SHP77 (cell line): ENCODE measurements around the gene RAPGEF1.
"Not testable (repeated sequence)": the region's sequence is repeated elsewhere in the genome, so short reads cannot be mapped to it uniquely, and the experiment has no call there.

Experiments
- DNase-seq, 2 experiments: peaks; one replicate each; lab custom pipeline; 2025; lab: John Stamatoyannopoulos, UW

The RAPGEF1 gene

DNA sequence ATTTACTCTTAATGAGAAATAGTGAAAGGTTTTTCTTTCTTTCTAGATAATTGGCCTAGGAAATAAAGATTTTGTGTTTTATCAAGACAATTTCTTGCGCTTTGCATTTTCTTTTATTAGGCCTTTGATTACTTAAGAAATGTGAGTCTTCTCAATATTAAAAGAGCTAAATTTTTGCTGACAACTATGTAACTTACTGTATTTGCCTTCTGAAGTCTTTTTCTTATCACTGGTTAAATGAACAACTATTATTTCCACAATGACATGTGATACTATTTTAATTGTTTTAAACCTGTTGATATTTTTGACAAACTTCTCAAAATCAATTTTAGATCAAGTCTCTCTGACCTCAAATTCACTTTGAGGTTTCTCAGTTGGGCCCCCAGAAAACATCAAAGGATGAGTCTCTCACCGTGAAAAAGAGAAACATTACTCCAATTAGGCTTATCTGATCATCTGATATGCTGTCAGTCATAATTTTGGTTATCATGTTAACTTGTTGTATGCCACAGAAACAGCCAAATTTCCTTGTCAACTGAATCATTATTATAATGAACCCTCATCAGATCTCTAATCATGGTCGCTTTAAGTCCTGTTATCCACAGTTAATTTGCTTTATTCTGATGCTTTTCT lies 48.8 kb downstream of the RAPGEF1 start:
- DNase-seq: no peak

DNA sequence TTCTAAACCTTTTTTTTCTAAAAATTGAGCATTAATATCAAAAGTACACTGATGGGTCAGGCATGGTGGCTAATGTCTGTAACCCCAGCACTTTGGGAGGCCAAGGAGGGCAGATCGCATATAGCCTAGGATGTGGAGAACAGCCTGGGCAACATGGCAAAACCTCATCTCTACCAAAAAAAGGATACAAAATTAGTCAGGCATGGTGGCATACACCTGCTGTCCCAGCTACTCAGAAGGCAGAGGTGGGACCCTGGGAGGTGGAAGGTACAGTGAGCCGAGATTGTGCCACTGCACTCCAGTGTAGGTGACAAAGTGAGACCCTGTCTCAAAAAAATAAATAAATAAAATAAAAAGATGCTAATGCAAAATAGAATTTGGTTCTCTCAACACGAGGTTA lies 49.4 kb downstream of the RAPGEF1 start:
- DNase-seq: no peak

DNA sequence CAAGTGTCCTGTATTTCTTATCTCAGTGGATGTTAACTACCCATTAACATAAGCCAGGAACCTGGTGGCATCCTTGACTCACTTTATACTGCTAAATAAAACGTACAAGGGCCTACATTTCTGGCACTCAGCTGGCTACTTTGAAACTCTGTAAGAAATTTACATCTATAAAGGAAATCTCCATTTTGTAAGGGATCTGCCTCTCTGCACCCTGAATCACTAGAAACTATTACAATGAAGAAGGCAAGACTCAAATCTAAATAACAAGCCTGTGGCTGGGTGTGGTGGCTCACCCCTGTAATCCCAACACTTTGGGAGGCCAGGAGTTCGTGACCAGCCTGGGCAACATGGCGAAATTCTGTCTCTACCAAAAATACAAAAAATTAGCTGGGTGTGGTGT lies 51.5 kb downstream of the RAPGEF1 start:
- no peak for DNase-seq

DNA sequence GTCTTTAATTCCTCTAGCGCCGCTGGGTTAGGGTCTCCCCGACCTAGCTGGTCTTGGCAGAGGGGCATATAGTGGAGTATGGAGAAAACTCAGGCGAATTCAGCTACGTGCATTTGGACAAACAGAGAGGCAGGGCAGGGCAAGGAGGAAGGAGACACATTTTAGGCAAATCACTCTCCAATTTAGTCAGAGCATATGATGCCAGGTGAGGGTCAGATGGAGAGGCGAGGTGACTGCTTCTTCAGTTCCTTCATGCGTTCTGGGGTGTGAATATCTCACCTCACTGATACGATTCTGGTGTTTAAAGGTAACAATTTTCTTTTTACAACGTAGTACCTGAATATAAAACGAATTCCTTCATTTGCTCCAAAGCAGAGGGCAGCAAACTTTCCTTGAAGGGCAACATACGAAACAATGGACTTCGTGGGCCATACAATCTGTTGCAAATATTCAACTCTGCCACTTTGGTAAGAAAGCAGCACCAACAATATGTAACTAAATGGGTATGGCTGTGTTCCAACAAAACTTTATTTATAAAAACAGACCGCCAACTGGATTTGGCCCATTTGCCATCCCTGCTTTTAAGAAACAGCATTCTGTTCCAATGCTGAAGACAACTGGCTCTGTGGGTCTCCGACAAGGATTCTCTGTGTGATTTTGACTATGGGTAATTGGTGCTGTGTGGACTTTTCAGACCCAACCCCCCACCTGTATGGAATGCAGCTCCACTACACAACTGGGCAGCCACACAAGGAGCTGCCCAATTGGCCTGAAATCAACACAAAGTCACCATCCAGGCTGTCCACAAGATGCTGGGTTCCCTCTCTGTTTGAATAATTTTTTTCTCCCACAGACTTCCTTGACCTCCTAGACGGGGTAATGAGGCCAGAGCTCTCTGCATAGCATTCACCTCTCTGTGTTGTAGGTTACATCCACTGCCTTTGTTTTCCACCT lies 53.8 kb downstream of the RAPGEF1 start:
- no peak for DNase-seq

DNA sequence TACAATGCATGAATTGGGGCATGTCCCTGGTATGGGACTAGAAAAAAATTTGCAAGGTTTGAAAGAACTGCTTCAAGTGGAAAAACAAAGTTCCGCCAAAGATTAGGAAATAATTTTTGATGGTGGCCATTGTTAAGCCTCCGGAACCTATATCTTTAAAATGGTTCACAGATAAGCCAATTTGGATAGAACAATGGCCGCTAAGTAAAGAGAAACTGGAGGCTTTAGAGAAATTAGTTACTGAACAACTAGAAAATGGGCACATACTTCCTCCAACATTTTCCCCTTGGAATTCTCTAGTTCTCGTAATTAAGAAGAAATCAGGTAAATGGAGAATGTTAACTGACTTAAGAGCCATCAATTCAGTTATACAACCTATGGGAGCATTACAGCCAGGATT lies 56.8 kb downstream of the RAPGEF1 start:
- not testable (repeated sequence) for DNase-seq

DNA sequence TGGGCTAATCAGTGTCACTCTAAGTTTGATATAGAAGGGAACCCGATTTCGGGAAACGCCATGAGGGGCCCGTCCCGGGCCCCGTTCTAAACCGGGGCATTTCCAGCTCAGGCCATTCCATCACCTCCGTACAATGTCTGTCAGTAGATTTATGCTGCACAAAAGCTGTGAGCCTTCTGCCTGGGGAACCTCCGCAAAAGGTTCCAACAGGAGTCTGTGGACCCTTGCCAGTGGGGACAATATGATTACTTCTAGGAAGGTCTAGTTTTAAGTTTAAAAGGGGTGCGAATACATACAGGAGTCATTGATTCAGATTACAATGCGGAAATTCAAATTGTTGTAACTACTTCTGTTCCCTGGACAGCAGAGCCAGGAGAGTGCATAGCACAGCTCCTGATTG lies 57.6 kb downstream of the RAPGEF1 start:
- no peak for DNase-seq

DNA sequence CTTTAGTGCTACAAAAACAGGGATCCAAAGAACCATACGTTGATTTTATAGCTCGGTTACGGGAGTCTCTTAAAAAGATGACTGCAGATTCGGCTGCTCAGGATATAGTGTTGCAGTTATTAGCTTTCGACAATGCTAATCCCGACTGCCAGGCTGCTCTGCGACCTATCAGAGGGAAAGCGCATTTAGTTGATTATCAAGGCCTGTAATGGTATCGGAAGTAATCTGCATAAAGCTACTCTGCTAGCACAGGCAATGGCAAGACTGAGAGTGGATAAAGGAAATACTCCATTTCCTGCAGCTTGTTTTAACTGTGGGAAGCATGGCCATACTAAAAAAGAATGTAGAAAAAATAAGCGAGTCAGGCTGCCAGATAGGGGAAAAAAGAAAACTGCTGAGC lies 58.0 kb downstream of the RAPGEF1 start:
- not testable (repeated sequence) for DNase-seq

DNA sequence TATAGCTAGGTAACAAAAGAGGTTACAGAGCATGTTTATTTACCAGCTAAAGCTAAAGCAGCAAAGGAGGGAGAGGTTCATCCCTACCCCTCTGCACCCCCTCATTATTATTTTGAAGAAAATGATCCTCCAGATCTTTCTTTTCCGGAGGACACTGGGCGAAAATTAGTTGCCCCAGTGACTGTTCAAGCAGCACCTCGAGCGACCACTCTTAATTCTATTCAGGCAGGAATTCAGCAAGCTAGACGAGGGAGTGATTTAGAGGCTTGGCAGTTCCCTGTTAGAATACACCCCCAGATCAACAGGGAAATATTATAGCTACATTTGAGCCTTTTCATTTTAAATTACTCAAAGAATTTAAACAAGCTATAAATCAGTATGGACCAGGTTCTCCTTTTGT lies 58.8 kb downstream of the RAPGEF1 start:
- DNase-seq: not testable (repeated sequence)

DNA sequence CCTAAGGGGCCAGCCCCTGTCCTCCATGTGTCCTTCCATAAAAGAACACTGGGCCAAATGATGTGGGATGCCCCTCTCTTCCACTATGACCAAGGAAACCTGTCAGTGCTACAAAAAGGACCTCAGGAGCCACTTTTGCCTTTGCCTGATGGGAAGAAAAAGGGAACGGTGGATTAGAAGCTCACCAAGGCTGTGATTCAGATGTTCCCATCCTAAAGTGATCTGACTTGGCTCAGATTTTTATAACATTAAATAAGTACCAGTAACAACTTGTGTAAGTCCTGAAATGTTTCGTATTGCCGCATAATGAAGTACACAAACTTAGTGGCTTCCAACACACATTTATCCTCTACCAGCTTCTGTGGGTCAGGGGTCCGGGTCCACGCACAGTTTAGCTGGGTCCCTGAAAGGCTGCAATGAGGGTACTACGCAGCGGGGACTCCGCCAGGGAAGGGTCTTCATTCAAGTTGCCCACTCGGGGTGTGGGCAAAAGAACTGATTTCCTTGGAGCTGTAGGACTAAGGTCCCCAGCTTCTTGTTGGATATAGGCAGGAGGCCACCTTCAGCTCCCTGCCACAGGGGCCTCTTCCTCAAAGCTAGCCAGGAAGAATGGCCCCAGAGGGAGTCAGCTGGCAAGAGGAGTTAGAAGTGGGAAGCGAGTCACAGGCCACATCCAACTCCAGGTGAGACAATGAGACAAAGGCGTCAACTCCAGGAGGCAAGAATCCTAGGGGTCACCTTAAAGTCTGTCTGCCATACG lies 60.4 kb downstream of the RAPGEF1 start:
- DNase-seq: no peak

DNA sequence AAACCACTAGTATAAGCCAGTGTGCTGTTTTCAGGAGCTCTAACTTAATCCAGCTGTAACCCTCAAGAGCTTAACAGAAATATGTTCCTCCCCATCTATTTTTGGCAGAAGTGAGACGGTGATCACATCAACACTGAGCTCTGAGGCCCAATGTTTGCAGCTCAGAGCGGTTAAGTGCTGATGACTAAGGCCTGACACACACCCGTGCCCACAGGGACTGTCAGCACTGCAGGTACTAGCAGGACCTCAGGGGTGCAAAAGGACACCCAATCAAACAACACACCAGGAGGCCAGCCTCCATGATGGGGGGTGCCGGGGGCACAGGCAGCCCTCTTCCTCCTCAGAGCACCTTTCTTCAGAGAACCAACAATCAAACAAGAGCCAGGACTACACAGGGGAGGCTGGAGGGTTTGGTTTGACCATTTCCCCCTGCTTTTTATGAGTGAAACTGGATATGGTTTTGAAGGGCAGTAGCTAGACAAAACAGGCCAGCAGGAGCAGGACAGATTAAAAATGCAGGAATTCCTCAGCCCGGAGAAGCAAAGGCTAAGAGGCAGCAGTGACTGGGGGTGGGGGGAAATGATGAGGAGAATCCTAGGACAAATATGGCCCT lies 61.3 kb downstream of the RAPGEF1 start:
- DNase-seq: peak; percentile 89

DNA sequence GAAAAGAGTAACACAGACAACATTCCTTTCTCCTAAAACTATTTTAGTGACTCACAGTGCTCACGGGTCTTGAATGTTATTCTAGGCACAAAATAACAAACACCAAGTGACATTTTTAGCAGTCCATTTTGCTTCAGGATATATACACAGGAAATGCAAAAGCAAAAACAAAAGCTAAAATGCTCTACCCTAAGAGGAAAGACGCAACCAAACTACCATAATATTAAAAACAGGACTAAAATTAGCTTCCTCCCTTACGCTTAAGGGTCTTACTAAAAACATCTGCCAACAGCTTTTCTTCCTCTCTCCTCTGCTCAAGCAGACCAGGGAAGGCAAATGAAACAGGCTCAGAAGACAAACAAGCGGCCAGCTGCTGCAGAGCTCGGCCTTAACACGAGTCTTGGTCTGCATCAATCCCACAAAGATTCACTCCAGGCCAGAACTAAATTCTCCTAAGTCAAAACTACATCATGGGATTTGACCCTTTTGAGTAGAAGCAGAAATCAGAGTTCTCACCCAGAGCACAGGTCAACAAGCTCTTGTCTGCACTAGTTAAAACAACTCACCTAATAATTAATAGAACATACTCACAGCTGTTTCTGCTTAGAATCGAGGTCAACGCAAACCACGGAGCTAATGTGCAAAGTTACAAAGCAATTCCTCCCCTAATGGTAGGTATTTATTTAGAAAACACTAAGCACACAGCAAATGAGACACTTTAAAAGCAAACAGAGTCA lies 62.3 kb downstream of the RAPGEF1 start:
- peak; percentile 56 to 64 for DNase-seq

DNA sequence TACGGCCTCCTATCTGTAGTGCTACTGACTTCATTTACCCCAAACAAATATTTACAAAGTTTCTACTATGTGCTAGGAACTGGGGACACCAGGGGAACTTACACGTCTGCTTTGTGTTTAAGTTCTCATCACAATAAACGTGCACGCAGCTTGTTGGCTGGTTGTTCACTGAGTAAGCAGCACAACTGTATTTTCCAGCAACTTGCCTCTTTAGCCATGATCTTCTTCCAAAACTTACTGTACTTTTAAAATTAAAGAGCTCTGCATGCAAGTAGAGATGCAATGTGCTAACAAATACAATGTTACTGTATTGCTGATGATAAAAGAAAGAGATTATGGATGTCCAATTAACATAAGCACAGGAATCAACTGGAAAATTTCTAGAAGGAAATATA lies 62.8 kb downstream of the RAPGEF1 start:
- DNase-seq: no peak

DNA sequence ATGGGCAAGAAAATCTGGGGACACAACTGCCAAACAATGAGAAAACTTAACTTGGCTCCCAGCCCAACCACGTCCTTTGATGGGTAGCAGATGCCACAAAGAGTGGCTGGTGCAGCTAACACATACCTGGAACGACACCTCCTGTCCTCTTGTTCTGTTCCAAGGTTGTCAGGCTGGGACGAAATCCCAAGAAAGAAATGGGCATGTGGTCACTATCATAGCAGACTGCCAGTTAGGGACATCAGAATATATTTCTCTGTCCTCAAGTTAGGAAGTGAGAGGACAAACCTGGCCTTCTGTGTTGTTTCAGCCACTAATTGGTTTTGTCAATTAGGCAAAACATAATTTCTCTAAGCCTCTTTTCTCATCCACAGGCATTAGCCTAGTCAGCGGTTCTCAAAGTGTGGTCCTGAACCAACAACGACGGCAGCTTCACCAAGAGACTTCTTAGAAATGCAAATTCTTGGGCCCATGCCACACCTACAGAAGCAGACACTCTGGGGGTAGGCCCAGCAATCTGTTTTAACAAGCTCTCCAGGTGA lies 63.4 kb downstream of the RAPGEF1 start:
- no peak for DNase-seq

DNA sequence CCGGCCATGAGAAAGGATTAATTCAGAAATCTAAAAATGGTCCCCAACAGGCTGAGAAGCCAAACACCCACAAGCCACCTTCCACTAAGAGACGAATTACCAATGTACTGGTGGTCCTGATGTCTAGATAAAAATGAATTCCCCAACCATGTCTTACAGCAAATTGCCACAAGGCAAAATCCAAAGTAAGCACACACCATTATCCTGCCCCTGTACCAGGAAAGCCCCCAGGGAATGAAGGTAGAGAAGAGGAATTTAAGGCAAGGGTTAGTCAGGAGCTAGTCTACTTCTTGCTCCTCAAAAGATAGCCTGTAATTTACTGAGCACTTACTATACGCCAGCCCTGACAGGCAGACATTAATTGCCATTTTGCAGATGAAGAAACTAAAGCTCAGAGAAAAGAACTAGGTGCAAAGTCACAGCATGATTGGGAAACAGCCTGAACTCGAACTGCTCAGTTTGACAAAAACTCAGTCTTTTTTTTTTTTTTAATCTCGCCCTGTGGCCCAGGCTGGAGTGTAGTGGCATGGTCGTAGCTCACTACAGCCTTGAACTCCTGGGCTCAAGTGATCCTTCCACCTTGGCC lies 64.3 kb downstream of the RAPGEF1 start:
- no peak for DNase-seq

DNA sequence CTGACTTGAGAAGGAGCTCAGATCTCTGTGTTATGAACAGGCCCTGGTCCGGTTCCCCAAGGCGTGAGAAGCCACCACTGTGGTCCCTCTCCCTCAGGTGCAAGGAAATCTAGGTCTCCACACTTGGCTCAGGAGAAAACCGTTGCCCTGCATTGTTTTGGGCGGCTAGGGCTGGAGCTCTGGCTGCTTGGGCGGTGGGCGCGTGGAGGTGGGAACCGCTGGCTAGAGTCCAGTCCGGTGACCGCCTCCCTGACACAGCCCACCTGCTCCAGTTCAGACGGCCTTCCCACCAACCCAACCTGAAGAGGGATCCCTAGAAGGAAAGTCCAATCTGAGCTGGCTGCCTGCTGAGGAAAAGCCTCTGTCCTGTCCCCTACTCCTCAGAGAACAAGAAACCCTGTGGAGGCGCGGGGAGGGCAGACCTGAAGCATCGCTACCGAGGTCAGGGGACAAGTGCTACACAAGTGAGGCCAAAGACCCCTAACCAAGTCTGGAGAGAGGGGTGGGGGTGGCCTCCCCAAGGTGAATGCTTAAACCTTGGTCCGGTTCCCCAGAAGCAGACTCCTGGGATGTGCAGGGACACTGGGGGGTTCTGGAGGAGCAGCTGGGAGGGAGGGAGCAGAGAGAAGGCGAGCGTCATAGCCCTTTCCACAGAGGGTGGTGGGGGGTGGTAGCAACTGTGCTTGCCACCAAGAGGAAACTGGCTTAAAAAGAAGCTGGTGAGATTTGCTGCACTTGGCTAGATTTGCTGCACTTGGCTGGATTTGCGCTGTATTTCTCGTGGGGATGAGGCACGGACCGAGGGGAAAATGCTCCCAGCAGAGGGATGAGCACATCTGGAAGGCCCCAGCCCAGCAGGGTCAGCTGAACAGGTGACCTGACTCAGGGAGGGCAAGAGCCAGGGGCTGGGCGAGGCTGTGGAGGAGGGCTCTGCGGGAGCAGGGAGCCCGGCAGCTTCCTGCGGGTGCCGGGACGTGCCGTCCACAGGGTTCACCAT lies 65.2 kb downstream of the RAPGEF1 start:
- no peak for DNase-seq

DNA sequence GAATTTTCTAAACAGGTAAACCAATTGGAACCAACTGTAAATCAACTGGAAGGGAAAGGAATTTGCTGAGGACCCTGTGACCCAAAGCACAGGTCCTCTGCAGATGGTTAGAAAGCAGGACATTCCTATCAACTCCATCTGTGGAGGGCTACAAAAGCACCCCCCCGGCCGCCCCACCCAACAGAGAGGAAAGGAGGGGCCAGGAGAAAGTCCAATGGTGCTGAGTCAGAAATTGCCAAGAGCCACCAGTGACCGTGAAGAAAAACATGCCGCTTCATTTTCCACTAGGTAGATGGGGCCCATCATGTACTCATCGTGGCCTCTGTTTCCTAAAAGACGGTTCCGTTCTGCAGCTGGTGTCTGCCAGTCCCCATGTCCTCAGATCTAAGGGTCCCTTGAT lies 66.3 kb downstream of the RAPGEF1 start:
- no peak for DNase-seq

DNA sequence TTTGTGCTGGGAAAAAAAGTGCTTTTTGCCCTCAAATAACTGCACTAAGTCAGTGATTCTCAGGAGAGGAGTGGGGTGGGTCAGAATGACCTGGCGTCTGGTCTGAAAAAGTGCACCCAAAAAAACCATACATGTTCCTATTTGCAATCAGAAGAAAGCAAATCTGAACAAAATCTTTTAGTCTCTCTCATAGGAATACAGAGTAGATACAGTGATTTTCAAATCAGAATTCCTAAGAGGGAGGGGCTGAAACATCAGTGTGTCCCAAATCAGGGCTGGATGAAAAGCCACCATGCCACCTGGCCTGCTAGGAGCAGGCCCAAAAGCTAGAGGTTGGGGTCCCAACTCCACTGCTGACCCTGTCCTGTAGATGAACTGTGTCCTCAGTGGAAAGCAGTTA lies 66.8 kb downstream of the RAPGEF1 start:
- no peak for DNase-seq

DNA sequence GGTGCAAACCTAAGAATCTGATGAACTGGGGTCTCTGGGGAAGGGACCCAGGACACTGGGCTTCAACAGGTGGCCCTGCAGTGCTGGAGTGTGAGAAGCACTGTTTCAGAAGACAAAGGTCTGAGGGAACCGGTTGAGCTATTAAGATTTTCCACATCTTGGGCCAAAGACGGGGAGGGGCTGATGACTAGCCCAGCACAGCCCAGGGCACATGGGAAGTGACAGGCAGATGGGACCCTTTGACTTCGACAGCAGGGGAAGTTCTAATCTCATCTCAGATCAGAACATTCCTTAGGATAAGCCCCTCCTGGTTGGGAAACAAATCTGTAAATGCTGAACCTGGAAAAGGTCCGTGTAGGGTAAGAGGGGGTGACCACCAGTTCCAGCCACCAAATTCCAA lies 67.4 kb downstream of the RAPGEF1 start:
- no peak for DNase-seq

DNA sequence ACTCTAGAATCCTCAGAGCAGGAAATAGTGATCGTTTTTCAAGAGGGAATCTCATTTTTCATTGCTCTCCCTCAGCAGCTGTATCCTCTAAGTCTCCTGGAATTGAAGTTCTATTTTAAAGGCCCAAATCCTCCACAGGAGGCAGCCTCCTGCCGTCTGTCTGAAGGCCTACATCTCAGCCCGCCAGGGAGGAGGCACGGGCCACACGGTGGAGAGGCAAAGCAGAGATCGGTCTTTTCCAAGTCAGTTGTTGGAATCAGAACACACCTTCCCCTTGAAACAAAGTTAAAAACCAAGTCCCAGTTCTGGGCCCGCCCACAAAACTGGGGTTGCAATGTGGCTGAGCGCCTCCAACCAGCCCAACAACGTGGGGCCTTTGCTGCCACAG lies 68.7 kb downstream of the RAPGEF1 start:
- no peak for DNase-seq
